WTC11 (cell line): ENCODE results near the gene SLC38A4. TPM values are rescaled to one million over a fixed set of nuclear protein-coding genes. Genes with fewer than 3 reads are reported as not detected.

Source experiments
- ATAC-seq: fragments of 200-7000 bp; cut with Tn5 transposase; 2 replicates; pipeline ENCODE4 v1.10.0; 2021; ENCODE audit warnings: mild to moderate bottlenecking, moderate library complexity
- CTCF ChIA-PET: fragments of 300-600 bp; sonication (Branson Sonifier 250); formaldehyde crosslinking; loops from one replicate; lab custom pipeline; 2021; ENCODE audit warnings: antibody characterized with exemption; lab: Charles Lee
- POLR2A ChIA-PET: fragments of 350-600 bp; sonication (Branson Sonifier 250); formaldehyde crosslinking; loops from one replicate; lab custom pipeline; 2021; ENCODE audit warnings: antibody characterized with exemption; lab: Charles Lee
- DNase-seq: peaks from one replicate; pipeline ENCODE4 v3.0.0; 2021; ENCODE audit warnings: low spot score
- H3K27ac Mint-ChIP-seq: 2 replicates; pipeline ENCODE4 v1.8.0; 2021; ENCODE audit warnings: mixed read lengths
- H3K27me3 Mint-ChIP-seq: 2 replicates; pipeline ENCODE4 v1.8.0; 2021; ENCODE audit warnings: low read depth, mild to moderate bottlenecking, moderate library complexity, mixed read lengths
- H3K36me3 Mint-ChIP-seq: 2 replicates; pipeline ENCODE4 v1.8.0; 2021; ENCODE audit warnings: mixed read lengths
- H3K4me1 Mint-ChIP-seq: 2 replicates; pipeline ENCODE4 v1.8.0; 2022; ENCODE audit warnings: mixed read lengths
- H3K4me3 Mint-ChIP-seq: 2 replicates; pipeline ENCODE4 v1.8.0; 2021; ENCODE audit warnings: mild to moderate bottlenecking, moderate library complexity, mixed read lengths
- H3K9me3 Mint-ChIP-seq: 2 replicates; pipeline ENCODE4 v1.8.0; 2021; ENCODE audit warnings: mixed read lengths
- CDX4 ChIP-seq: fragments of 250-450 bp; sonication (Bioruptor Pico); IDR thresholded peaks from 2 replicates; pipeline ENCODE4 v1.9.0; 2021; ENCODE audit warnings: moderate library complexity, mild to moderate bottlenecking, inconsistent platforms, borderline replicate concordance
- FOXJ3 ChIP-seq: sonication (generic); formaldehyde crosslinking; IDR thresholded peaks from 2 replicates; pipeline ENCODE4 v1.9.0; 2021; ENCODE audit warnings: missing genetic modification reagents, mild to moderate bottlenecking, borderline replicate concordance
- FOXK1 ChIP-seq: sonication (generic); formaldehyde crosslinking; IDR thresholded peaks from 2 replicates; pipeline ENCODE4 v1.8.0; 2022; ENCODE audit warnings: mild to moderate bottlenecking, moderate library complexity, missing genetic modification reagents
- FOXP1 ChIP-seq: sonication (generic); formaldehyde crosslinking; IDR thresholded peaks from 2 replicates; pipeline ENCODE4 v1.8.0; 2022; ENCODE audit warnings: missing genetic modification reagents, mild to moderate bottlenecking, moderate library complexity, borderline replicate concordance
- GABPB1 ChIP-seq: sonication (generic); formaldehyde crosslinking; IDR thresholded peaks from 2 replicates; pipeline ENCODE4 v1.8.1; 2023; ENCODE audit warnings: mild to moderate bottlenecking, missing genetic modification reagents
- JUN ChIP-seq: sonication (generic); formaldehyde crosslinking; IDR thresholded peaks from 2 replicates; pipeline ENCODE4 v1.8.0; 2023; ENCODE audit warnings: mild to moderate bottlenecking, missing genetic modification reagents
- MLX ChIP-seq: sonication (generic); formaldehyde crosslinking; IDR thresholded peaks from 2 replicates; pipeline ENCODE4 v1.8.1; 2023; ENCODE audit warnings: mild to moderate bottlenecking, missing genetic modification reagents, moderate library complexity
- MXD4 ChIP-seq: fragments of 250-450 bp; sonication (Bioruptor Pico); IDR thresholded peaks from 2 replicates; pipeline ENCODE4 v1.8.0; 2021; ENCODE audit warnings: mild to moderate bottlenecking, moderate library complexity, borderline replicate concordance
- NFATC4 ChIP-seq: fragments of 250-450 bp; sonication (Bioruptor Pico); IDR thresholded peaks from 2 replicates; pipeline ENCODE4 v1.9.0; 2021; ENCODE audit warnings: mild to moderate bottlenecking
- NFYB ChIP-seq: sonication (generic); formaldehyde crosslinking; conservative IDR thresholded peaks from 2 replicates; pipeline ENCODE4 v1.8.0; 2022; ENCODE audit warnings: low read depth, missing genetic modification reagents
- NR3C1 ChIP-seq: sonication (generic); formaldehyde crosslinking; conservative IDR thresholded peaks from 2 replicates; pipeline ENCODE4 v1.8.1; 2023; ENCODE audit warnings: low read depth, mild to moderate bottlenecking, missing genetic modification reagents
- SP1 ChIP-seq: sonication (generic); formaldehyde crosslinking; conservative IDR thresholded peaks from 2 replicates; pipeline ENCODE4 v1.8.1; 2022; ENCODE audit warnings: missing genetic modification reagents
- TCF7 ChIP-seq: sonication (generic); formaldehyde crosslinking; IDR thresholded peaks from 2 replicates; pipeline ENCODE4 v1.8.0; 2022; ENCODE audit warnings: mild to moderate bottlenecking, low read depth, missing genetic modification reagents, moderate library complexity
- TEAD4 ChIP-seq: sonication (generic); formaldehyde crosslinking; IDR thresholded peaks from 2 replicates; pipeline ENCODE4 v1.8.0; 2022; ENCODE audit warnings: mild to moderate bottlenecking, missing genetic modification reagents
- ZMAT4 ChIP-seq: fragments of 250-450 bp; sonication (Bioruptor Pico); IDR thresholded peaks from 2 replicates; pipeline ENCODE4 v1.9.0; 2021; ENCODE audit warnings: mild to moderate bottlenecking
- ZNF232 ChIP-seq: sonication (generic); formaldehyde crosslinking; IDR thresholded peaks from 2 replicates; pipeline ENCODE4 v1.8.0; 2022; ENCODE audit warnings: mild to moderate bottlenecking, missing genetic modification reagents
- ZNF263 ChIP-seq: sonication (generic); formaldehyde crosslinking; IDR thresholded peaks from 2 replicates; pipeline ENCODE4 v1.8.1; 2022; ENCODE audit warnings: low read depth, mild to moderate bottlenecking, moderate library complexity, missing genetic modification reagents
- ZNF396 ChIP-seq: fragments of 250-450 bp; sonication (Bioruptor Pico); IDR thresholded peaks from 2 replicates; pipeline ENCODE4 v1.8.0; 2021; ENCODE audit warnings: mild to moderate bottlenecking, moderate library complexity, borderline replicate concordance
- ZNF423 ChIP-seq: fragments of 250-450 bp; sonication (Bioruptor Pico); IDR thresholded peaks from 2 replicates; pipeline ENCODE4 v2.1.2; 2022; ENCODE audit warnings: mild to moderate bottlenecking, moderate library complexity
- ZNF512 ChIP-seq: sonication (generic); formaldehyde crosslinking; IDR thresholded peaks from 2 replicates; pipeline ENCODE4 v1.8.1; 2022; ENCODE audit warnings: missing genetic modification reagents, borderline replicate concordance
- total RNA-seq: library from RNA; stranded (reverse); gene quantifications from 3 replicates; pipeline ENCODE4 v1.2.3, GENCODE V29; 2021
- TF ChIP-seq, protein P1 (sequence below): sonication (generic); formaldehyde crosslinking; conservative IDR thresholded peaks from 2 replicates; pipeline ENCODE4 v1.8.1; 2023; ENCODE audit warnings: mild to moderate bottlenecking, low read depth, missing genetic modification reagents, moderate library complexity
- TF ChIP-seq, protein P2 (sequence below): sonication (generic); formaldehyde crosslinking; IDR thresholded peaks from 2 replicates; pipeline ENCODE4 v1.8.1; 2023; ENCODE audit warnings: mild to moderate bottlenecking, moderate library complexity, missing genetic modification reagents
- TF ChIP-seq, protein P3 (sequence below): fragments of 250-450 bp; sonication (Bioruptor Pico); IDR thresholded peaks from 2 replicates; pipeline ENCODE4 v1.8.0; 2021; ENCODE audit warnings: mild to moderate bottlenecking
- TF ChIP-seq, protein P4 (sequence below): sonication (generic); formaldehyde crosslinking; IDR thresholded peaks from 2 replicates; pipeline ENCODE4 v1.8.0; 2022; ENCODE audit warnings: missing genetic modification reagents

SLC38A4 gene
- total RNA-seq, 1 experiment from 2014 or later = 6.1 TPM

GRCh38 chr12:46775796-46776195 lies 50.0 kb downstream of the SLC38A4 start:
- ATAC-seq (no peak), DNase-seq (no peak)
- H3K27me3 Mint-ChIP-seq = no peaks in the 10 kb centered on the region
- no peak overlapping the region for H3K4me3 Mint-ChIP-seq
- H3K36me3 Mint-ChIP-seq = 0 out of 2 replicates have a peak, but pooled peaks cover 3% of the 10 kb centered on the region
- TF ChIP-seq FOXP1 (CRISPR knock-in tag) (no peak), FOXJ3 (CRISPR knock-in tag) (no peak), MXD4 (no peak), ZNF263 (CRISPR knock-in tag) (no peak), FOXK1 (no peak), NFATC4 (CRISPR knock-in tag) (no peak), TCF7 (CRISPR knock-in tag) (no peak), MLX (CRISPR knock-in tag) (no peak), ZNF396 (CRISPR knock-in tag) (no peak), GABPB1 (no peak), NR3C1 (CRISPR knock-in tag) (no peak), NFYB (no peak), ZNF512 (CRISPR knock-in tag) (no peak), ZMAT4 (CRISPR knock-in tag) (no peak), TEAD4 (CRISPR knock-in tag) (no peak)
- TF ChIP-seq, protein P1, sequence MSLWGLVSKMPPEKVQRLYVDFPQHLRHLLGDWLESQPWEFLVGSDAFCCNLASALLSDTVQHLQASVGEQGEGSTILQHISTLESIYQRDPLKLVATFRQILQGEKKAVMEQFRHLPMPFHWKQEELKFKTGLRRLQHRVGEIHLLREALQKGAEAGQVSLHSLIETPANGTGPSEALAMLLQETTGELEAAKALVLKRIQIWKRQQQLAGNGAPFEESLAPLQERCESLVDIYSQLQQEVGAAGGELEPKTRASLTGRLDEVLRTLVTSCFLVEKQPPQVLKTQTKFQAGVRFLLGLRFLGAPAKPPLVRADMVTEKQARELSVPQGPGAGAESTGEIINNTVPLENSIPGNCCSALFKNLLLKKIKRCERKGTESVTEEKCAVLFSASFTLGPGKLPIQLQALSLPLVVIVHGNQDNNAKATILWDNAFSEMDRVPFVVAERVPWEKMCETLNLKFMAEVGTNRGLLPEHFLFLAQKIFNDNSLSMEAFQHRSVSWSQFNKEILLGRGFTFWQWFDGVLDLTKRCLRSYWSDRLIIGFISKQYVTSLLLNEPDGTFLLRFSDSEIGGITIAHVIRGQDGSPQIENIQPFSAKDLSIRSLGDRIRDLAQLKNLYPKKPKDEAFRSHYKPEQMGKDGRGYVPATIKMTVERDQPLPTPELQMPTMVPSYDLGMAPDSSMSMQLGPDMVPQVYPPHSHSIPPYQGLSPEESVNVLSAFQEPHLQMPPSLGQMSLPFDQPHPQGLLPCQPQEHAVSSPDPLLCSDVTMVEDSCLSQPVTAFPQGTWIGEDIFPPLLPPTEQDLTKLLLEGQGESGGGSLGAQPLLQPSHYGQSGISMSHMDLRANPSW (CRISPR knock-in tag) = no peak
- TF ChIP-seq, protein P2, sequence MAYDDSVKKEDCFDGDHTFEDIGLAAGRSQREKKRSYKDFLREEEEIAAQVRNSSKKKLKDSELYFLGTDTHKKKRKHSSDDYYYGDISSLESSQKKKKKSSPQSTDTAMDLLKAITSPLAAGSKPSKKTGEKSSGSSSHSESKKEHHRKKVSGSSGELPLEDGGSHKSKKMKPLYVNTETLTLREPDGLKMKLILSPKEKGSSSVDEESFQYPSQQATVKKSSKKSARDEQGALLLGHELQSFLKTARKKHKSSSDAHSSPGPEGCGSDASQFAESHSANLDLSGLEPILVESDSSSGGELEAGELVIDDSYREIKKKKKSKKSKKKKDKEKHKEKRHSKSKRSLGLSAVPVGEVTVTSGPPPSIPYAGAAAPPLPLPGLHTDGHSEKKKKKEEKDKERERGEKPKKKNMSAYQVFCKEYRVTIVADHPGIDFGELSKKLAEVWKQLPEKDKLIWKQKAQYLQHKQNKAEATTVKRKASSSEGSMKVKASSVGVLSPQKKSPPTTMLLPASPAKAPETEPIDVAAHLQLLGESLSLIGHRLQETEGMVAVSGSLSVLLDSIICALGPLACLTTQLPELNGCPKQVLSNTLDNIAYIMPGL = no peak
- H3K27ac Mint-ChIP-seq = no peak overlapping the region
- peaks cover 10% of the 10 kb centered on the region for H3K4me1 Mint-ChIP-seq
- CTCF ChIA-PET = no interaction called here
- no peaks in the 10 kb centered on the region for H3K9me3 Mint-ChIP-seq
- POLR2A ChIA-PET = no interaction called here

- no peak overlapping the region for H3K4me3 Mint-ChIP-seq
- no peak for DNase-seq
- H3K4me1 Mint-ChIP-seq = peaks cover 15% of the 10 kb centered on the region
- ATAC-seq = no peak
- 0 out of 2 replicates have a peak, but pooled peaks cover 3% of the 10 kb centered on the region for H3K36me3 Mint-ChIP-seq
- no peaks in the 10 kb centered on the region for H3K27me3 Mint-ChIP-seq
- ChIA-PET POLR2A (no interaction called here), CTCF (no interaction called here)
- H3K9me3 Mint-ChIP-seq = no peaks in the 10 kb centered on the region
- no peak overlapping the region for H3K27ac Mint-ChIP-seq
- TF ChIP-seq TCF7 (CRISPR knock-in tag) (no peak), ZNF396 (CRISPR knock-in tag) (no peak), CDX4 (CRISPR knock-in tag) (no peak), JUN (CRISPR knock-in tag) (no peak), ZNF232 (CRISPR knock-in tag) (no peak), ZNF263 (CRISPR knock-in tag) (no peak), NFATC4 (CRISPR knock-in tag) (no peak), ZNF423 (CRISPR knock-in tag) (no peak), SP1 (CRISPR knock-in tag) (no peak)
- TF ChIP-seq, protein P3, sequence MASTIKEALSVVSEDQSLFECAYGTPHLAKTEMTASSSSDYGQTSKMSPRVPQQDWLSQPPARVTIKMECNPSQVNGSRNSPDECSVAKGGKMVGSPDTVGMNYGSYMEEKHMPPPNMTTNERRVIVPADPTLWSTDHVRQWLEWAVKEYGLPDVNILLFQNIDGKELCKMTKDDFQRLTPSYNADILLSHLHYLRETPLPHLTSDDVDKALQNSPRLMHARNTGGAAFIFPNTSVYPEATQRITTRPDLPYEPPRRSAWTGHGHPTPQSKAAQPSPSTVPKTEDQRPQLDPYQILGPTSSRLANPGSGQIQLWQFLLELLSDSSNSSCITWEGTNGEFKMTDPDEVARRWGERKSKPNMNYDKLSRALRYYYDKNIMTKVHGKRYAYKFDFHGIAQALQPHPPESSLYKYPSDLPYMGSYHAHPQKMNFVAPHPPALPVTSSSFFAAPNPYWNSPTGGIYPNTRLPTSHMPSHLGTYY (CRISPR knock-in tag) = no peak
- TF ChIP-seq, protein P4, sequence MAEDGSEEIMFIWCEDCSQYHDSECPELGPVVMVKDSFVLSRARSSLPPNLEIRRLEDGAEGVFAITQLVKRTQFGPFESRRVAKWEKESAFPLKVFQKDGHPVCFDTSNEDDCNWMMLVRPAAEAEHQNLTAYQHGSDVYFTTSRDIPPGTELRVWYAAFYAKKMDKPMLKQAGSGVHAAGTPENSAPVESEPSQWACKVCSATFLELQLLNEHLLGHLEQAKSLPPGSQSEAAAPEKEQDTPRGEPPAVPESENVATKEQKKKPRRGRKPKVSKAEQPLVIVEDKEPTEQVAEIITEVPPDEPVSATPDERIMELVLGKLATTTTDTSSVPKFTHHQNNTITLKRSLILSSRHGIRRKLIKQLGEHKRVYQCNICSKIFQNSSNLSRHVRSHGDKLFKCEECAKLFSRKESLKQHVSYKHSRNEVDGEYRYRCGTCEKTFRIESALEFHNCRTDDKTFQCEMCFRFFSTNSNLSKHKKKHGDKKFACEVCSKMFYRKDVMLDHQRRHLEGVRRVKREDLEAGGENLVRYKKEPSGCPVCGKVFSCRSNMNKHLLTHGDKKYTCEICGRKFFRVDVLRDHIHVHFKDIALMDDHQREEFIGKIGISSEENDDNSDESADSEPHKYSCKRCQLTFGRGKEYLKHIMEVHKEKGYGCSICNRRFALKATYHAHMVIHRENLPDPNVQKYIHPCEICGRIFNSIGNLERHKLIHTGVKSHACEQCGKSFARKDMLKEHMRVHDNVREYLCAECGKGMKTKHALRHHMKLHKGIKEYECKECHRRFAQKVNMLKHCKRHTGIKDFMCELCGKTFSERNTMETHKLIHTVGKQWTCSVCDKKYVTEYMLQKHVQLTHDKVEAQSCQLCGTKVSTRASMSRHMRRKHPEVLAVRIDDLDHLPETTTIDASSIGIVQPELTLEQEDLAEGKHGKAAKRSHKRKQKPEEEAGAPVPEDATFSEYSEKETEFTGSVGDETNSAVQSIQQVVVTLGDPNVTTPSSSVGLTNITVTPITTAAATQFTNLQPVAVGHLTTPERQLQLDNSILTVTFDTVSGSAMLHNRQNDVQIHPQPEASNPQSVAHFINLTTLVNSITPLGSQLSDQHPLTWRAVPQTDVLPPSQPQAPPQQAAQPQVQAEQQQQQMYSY (CRISPR knock-in tag) = no peak
Observed at GRCh38 chr12:46774322-46774633, 51.5 kb downstream of the SLC38A4 start.
